NT2/D1 (cell line): ENCODE data around the gene FBXO22.

Experiments
- SUZ12 ChIP-seq: IDR thresholded peaks from 2 replicates; pipeline ENCODE4 v1.6.1; 2011; ENCODE audit not compliant: insufficient read length, insufficient read depth; ENCODE audit errors: extremely low read depth
- ZNF274 ChIP-seq: IDR thresholded peaks from 2 replicates; pipeline ENCODE4 v1.6.1; 2011; ENCODE audit warnings: mild to moderate bottlenecking, low read depth, low read length

GRCh38 chr15:75925440-75925839 lies 21.8 kb downstream of the FBXO22 start:
- no peak for TF ChIP-seq SUZ12
- no peak for TF ChIP-seq ZNF274
